GM18517 (cell line): ENCODE data around the gene SGPL1.
"Not testable (repeated sequence)": the region's sequence is repeated elsewhere in the genome, so short reads cannot be mapped to it uniquely, and the experiment has no call there.

ENCODE experiments used
- ATAC-seq: cut with Tn5 transposase; IDR thresholded peaks from one replicate; pipeline ENCODE4 v1.9.1; 2021; ENCODE audit warnings: mild to moderate bottlenecking, moderate library complexity; ENCODE audit not compliant: unreplicated experiment

SGPL1 gene

GRCh38 chr10:70918851-70919530 lies 103.2 kb downstream of the SGPL1 start:
- ATAC-seq: no peak

GRCh38 chr10:70919906-70920305 lies 104.2 kb downstream of the SGPL1 start:
- not testable (repeated sequence) for ATAC-seq

GRCh38 chr10:70920519-70920918 lies 104.8 kb downstream of the SGPL1 start:
- ATAC-seq: no peak

- no peak for ATAC-seq
Observed at GRCh38 chr10:70921285-70921684, 105.5 kb downstream of the SGPL1 start.

- ATAC-seq: no peak
Observed at GRCh38 chr10:70923696-70924095, 107.9 kb downstream of the SGPL1 start.

GRCh38 chr10:70925377-70926225 lies 109.9 kb downstream of the SGPL1 start:
- ATAC-seq: no peak

- no peak for ATAC-seq
Observed at GRCh38 chr10:70926226-70927000, 110.7 kb downstream of the SGPL1 start.

- no peak for ATAC-seq
Observed at GRCh38 chr10:70927189-70927943, 111.6 kb downstream of the SGPL1 start.

- no peak for ATAC-seq
Observed at GRCh38 chr10:70928140-70928539, 112.4 kb downstream of the SGPL1 start.

GRCh38 chr10:70930263-70931000 lies 114.7 kb downstream of the SGPL1 start:
- no peak for ATAC-seq
